Keratinocyte (primary cell): ENCODE results near the gene GPR183. TPM values are rescaled to one million over a fixed set of nuclear protein-coding genes. Genes with fewer than 3 reads are reported as not detected.

Experiments
- DNase-seq: peaks from one replicate; pipeline ENCODE4 v3.0.0-alpha.2; 2011; ENCODE audit warnings: low read depth, missing footprints, low spot score
- FAIRE-seq: peaks from 2 replicates; lab custom pipeline; 2011; peaks lifted over from hg19 to GRCh38; lab: Jason Lieb, UNC
- H2AFZ ChIP-seq: 2 replicates; pipeline ENCODE4 v1.6.0; 2012; ENCODE audit warnings: low read length, control low read depth, inconsistent platforms; ENCODE audit not compliant: control insufficient read depth
- H3K27ac ChIP-seq: 2 replicates; pipeline ENCODE4 v1.5.1; 2011; ENCODE audit warnings: low read length; ENCODE audit not compliant: control insufficient read depth, insufficient read depth
- H3K27me3 ChIP-seq: 3 replicates; pipeline ENCODE4 v1.6.0; 2011; ENCODE audit warnings: low read length; ENCODE audit not compliant: control insufficient read depth, insufficient read depth; ENCODE audit errors: extremely low read depth
- H3K36me3 ChIP-seq, 2 experiments: 2 replicates in 1 of 2; 3 replicates in 1 of 2; pipeline ENCODE4 v1.5.1; 2011; ENCODE audit warnings: low read length in 2 of 2, mild to moderate bottlenecking in 1 of 2; ENCODE audit not compliant: control insufficient read depth in 2 of 2, insufficient read depth in 2 of 2; ENCODE audit errors: extremely low read depth in 1 of 2
- H3K4me1 ChIP-seq: 3 replicates; pipeline ENCODE4 v1.5.1; 2011; ENCODE audit warnings: low read length; ENCODE audit not compliant: control insufficient read depth, insufficient read depth; ENCODE audit errors: extremely low read depth
- H3K4me2 ChIP-seq: 3 replicates; pipeline ENCODE4 v1.6.0; 2011; ENCODE audit warnings: low read depth, low read length; ENCODE audit not compliant: control insufficient read depth, insufficient read depth; ENCODE audit errors: extremely low read depth
- H3K4me3 ChIP-seq, 3 experiments: fragments of 200-600 bp in 1 of 3; sonication (generic) in 1 of 3; 2 replicates in 2 of 3; 3 replicates in 1 of 3; pipeline ENCODE4 v1.5.1; 2011 to 2016; ENCODE audit warnings: low read length in 3 of 3, mild to moderate bottlenecking in 3 of 3, control low read depth in 2 of 3, inconsistent platforms in 1 of 3, low read depth in 1 of 3, mixed read lengths in 1 of 3, mixed run types in 1 of 3, moderate library complexity in 1 of 3; ENCODE audit not compliant: control insufficient read depth in 2 of 3, insufficient read depth in 2 of 3; ENCODE audit errors: extremely low read depth in 1 of 3
- H3K79me2 ChIP-seq: 2 replicates; pipeline ENCODE4 v1.6.0; 2012; ENCODE audit warnings: low read length; ENCODE audit not compliant: control insufficient read depth, insufficient read depth
- H3K9ac ChIP-seq: 3 replicates; pipeline ENCODE4 v1.6.0; 2011; ENCODE audit warnings: low read length; ENCODE audit not compliant: control insufficient read depth, insufficient read depth; ENCODE audit errors: extremely low read depth
- H3K9me1 ChIP-seq: 3 replicates; pipeline ENCODE4 v1.6.0; 2011; ENCODE audit warnings: low read length; ENCODE audit not compliant: control insufficient read depth, insufficient read depth; ENCODE audit errors: extremely low read depth
- H3K9me3 ChIP-seq: 2 replicates; pipeline ENCODE4 v1.5.1; 2012; ENCODE audit warnings: low read depth, low read length; ENCODE audit not compliant: control insufficient read depth
- H4K20me1 ChIP-seq: 3 replicates; pipeline ENCODE4 v1.6.0; 2011; ENCODE audit warnings: low read length; ENCODE audit not compliant: control insufficient read depth, insufficient read depth; ENCODE audit errors: extremely low read depth
- EZH2 ChIP-seq: IDR thresholded peaks from one replicate; pipeline ENCODE4 v1.6.1; 2012; ENCODE audit warnings: inconsistent platforms, mild to moderate bottlenecking, low read length, moderate library complexity
- dilution Hi-C: fragments of 300-500 bp; cut with MboI; formaldehyde crosslinking; loops from one replicate; pipeline ENCODE4 v1.7.0; 2020; ENCODE audit warnings: low sequenced_read_pairs; ENCODE audit not compliant: extremely low pct_ligation_motif_present
- polyA plus RNA-seq, 5 experiments: library from polyadenylated mRNA; depleted of rRNA in 3 of 5; stranded (reverse) in 3 of 5; stranded (forward) in 1 of 5; unstranded in 1 of 5; fragments of >200 nt; gene quantifications; 1 replicate in 1 of 5; 2 replicates in 3 of 5; 3 replicates in 1 of 5; pipeline versions ENCODE4 v1.2.1 to v1.2.3, GENCODE V29; 2011 to 2012; ENCODE audit warnings: missing spikeins in 2 of 5, low read depth in 1 of 5, low replicate concordance in 1 of 5
- TF ChIP-seq, protein P1 (sequence below), 3 experiments: IDR thresholded peaks in 1 of 3; conservative IDR thresholded peaks in 1 of 3; optimal IDR thresholded peaks in 1 of 3; 2 replicates in 2 of 3; 3 replicates in 1 of 3; pipeline versions ENCODE3 to v1.5.1; 2011; ENCODE audit warnings: low read length in 3 of 3, mild to moderate bottlenecking in 3 of 3, moderate library complexity in 2 of 3, control low read depth in 1 of 3, inconsistent platforms in 1 of 3; ENCODE audit not compliant: insufficient read depth in 2 of 3; ENCODE audit errors: extremely low read depth in 1 of 3

Gene GPR183
- polyA plus RNA-seq, 1 donor (not counting 4 experiments of a cell fraction or from before 2014, with no cell fraction given), result not detected

DNA sequence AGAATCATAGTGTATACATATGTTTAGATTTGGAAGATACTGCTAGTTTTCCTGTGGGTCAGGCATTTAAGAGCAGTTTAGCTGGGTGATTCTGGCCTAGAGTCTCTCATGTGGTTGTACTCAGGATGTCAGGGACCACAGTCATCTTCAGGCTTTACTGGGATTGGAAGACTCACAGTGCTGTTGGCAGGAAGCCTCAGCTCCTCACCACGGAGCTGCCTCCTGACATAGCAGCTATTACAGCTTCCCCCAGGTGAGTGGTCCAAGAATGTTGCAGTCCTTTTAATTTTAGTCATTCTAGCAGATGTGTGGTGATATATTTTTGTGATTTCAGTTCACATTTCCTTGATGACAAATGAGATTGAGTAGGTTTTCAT is 32.1 kb downstream of the GPR183 start:
- DNase-seq (no peak), FAIRE-seq (no peak)
- Histone ChIP-seq H3K36me3 (peaks cover 0 to 3% of the 10 kb centered on the region in 2 experiments), H3K4me3 (no peak overlapping the region), H3K4me1 (no peaks in the 10 kb centered on the region), H3K9me3 (no peaks in the 10 kb centered on the region), H3K79me2 (peaks cover 4% of the 10 kb centered on the region), H4K20me1 (no peaks in the 10 kb centered on the region), H3K9ac (no peak overlapping the region), H3K27me3 (no peaks in the 10 kb centered on the region), H2AFZ (no peak overlapping the region), H3K27ac (no peak overlapping the region), H3K9me1 (no peaks in the 10 kb centered on the region), H3K4me2 (no peak overlapping the region)
- no peak for TF ChIP-seq EZH2
- TF ChIP-seq, protein P1, sequence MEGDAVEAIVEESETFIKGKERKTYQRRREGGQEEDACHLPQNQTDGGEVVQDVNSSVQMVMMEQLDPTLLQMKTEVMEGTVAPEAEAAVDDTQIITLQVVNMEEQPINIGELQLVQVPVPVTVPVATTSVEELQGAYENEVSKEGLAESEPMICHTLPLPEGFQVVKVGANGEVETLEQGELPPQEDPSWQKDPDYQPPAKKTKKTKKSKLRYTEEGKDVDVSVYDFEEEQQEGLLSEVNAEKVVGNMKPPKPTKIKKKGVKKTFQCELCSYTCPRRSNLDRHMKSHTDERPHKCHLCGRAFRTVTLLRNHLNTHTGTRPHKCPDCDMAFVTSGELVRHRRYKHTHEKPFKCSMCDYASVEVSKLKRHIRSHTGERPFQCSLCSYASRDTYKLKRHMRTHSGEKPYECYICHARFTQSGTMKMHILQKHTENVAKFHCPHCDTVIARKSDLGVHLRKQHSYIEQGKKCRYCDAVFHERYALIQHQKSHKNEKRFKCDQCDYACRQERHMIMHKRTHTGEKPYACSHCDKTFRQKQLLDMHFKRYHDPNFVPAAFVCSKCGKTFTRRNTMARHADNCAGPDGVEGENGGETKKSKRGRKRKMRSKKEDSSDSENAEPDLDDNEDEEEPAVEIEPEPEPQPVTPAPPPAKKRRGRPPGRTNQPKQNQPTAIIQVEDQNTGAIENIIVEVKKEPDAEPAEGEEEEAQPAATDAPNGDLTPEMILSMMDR (optimal IDR thresholded peaks at IDR 0.05 in 1 of 3, IDR thresholded peaks at IDR 0.05 in 1 of 3, conservative IDR thresholded peaks at IDR 0.05 in 1 of 3; ENCODE audit: extremely low read depth in 1 of 3, insufficient read depth in 2 of 3, low read length in 3 of 3), result no peak
- dilution Hi-C loops, result no loop called here

DNA sequence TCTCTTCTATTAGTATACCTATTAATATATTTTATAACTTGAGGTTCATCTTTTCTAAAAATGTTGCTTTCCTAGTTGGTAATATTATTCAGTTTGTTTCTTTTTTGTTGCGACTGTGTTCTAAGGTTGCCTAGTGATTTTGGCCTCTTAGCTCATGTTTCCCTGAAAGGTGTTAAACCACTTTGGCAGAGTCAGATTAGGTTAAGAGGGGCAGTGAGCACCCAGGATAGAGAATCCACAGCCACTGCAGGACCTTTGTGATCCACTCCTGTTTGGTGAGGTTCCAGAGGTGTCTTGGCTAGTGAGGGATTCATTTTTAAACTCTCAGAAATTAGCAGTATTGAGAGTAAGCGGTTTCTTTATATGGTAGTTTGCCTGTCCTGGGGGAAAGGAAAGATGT is 34.1 kb downstream of the GPR183 start:
- H3K4me3 ChIP-seq, result no peak overlapping the region
- H3K9ac ChIP-seq, result no peak overlapping the region
- H3K79me2 ChIP-seq, result peaks cover 4% of the 10 kb centered on the region
- H3K36me3 ChIP-seq, result peaks cover 0 to 3% of the 10 kb centered on the region in 2 experiments
- H4K20me1 ChIP-seq, result no peaks in the 10 kb centered on the region
- dilution Hi-C loops, result no loop called here
- no peaks in the 10 kb centered on the region for H3K9me1 ChIP-seq
- H3K27me3 ChIP-seq, result no peaks in the 10 kb centered on the region
- no peak overlapping the region for H3K4me2 ChIP-seq
- no peaks in the 10 kb centered on the region for H3K4me1 ChIP-seq
- H3K27ac ChIP-seq, result no peak overlapping the region
- H2AFZ ChIP-seq, result no peak overlapping the region
- no peaks in the 10 kb centered on the region for H3K9me3 ChIP-seq
- FAIRE-seq, result no peak
- no peak for TF ChIP-seq EZH2
- TF ChIP-seq, protein P1 (optimal IDR thresholded peaks at IDR 0.05 in 1 of 3, IDR thresholded peaks at IDR 0.05 in 1 of 3, conservative IDR thresholded peaks at IDR 0.05 in 1 of 3; ENCODE audit: extremely low read depth in 1 of 3, insufficient read depth in 2 of 3, low read length in 3 of 3), result no peak
- DNase-seq, result no peak
